ENCODE data around the gene CDK19.

CDK19 gene

GRCh38 chr6:110650755-110651154, 164.5 kb downstream of the CDK19 start:
- Histone ChIP-seq H3K9me3 (ENCODE audit: low read depth, low read length) (no peaks in the 10 kb centered on the region), H3K4me3 (no peak overlapping the region), H3K27ac (no peak overlapping the region), H3K9ac (ENCODE audit: insufficient read length) (no peak overlapping the region), H3K36me3 (ENCODE audit: insufficient read depth, low read length) (peaks cover 1% of the 10 kb centered on the region; the same call in 1 of the 2 replicates)
- no peak for TF ChIP-seq EZH2 (IDR thresholded peaks at IDR 0.05)
- TF ChIP-seq POLR2AphosphoS5 (IDR thresholded peaks at IDR 0.05; ENCODE audit: borderline replicate concordance, low read depth, low read length) = no peak
- no peak for TF ChIP-seq FOXP2 (optimal IDR thresholded peaks at IDR 0.05; ENCODE audit: control extremely low read depth, extremely low read length, insufficient read depth)
- no peak for DNase-seq (ENCODE audit: low read depth, low spot score)

GRCh38 chr6:110649704-110650103, 165.6 kb downstream of the CDK19 start:
- Histone ChIP-seq H3K36me3 (ENCODE audit: insufficient read depth, low read length) (peaks cover 6% of the 10 kb centered on the region; the same call in 1 of the 2 replicates), H3K9me3 (ENCODE audit: low read depth, low read length) (no peaks in the 10 kb centered on the region), H3K4me3 (no peak overlapping the region), H3K27ac (no peak overlapping the region), H3K9ac (ENCODE audit: insufficient read length) (no peak overlapping the region)
- TF ChIP-seq POLR2AphosphoS5 (IDR thresholded peaks at IDR 0.05; ENCODE audit: borderline replicate concordance, low read depth, low read length) (no peak), EZH2 (IDR thresholded peaks at IDR 0.05) (no peak), FOXP2 (optimal IDR thresholded peaks at IDR 0.05; ENCODE audit: control extremely low read depth, extremely low read length, insufficient read depth) (no peak)
- no peak for DNase-seq (ENCODE audit: low read depth, low spot score)

- DNase-seq (ENCODE audit: low read depth, low spot score) = no peak
- no peak overlapping the region for H3K9ac ChIP-seq (ENCODE audit: insufficient read length)
- no peak for TF ChIP-seq POLR2AphosphoS5 (IDR thresholded peaks at IDR 0.05; ENCODE audit: borderline replicate concordance, low read depth, low read length)
- no peak for TF ChIP-seq EZH2 (IDR thresholded peaks at IDR 0.05)
- TF ChIP-seq FOXP2 (optimal IDR thresholded peaks at IDR 0.05; ENCODE audit: control extremely low read depth, extremely low read length, insufficient read depth) = no peak
- H3K27ac ChIP-seq = no peak overlapping the region
- no peak overlapping the region for H3K4me3 ChIP-seq
- H3K36me3 ChIP-seq (ENCODE audit: insufficient read depth, low read length) = peaks cover 6% of the 10 kb centered on the region; the same call in 1 of the 2 replicates
- no peaks in the 10 kb centered on the region for H3K9me3 ChIP-seq (ENCODE audit: low read depth, low read length)
These were observed 168.0 kb downstream of the CDK19 start for GRCh38 chr6:110646951-110647910.

DNA sequence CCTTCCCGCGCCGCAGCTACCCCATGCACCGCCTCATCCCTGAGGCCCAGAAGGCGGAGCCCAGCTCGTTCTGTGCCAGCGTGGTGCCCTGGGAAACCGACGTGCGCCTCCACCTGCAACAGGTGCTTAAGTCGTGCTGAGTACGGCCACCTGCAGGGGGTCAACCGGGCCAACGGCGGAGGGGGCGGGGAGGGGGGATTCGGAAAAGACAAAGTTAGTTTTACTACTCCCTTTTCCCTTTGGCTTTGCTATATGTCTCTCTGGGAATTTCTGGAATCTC, 168.9 kb downstream of the CDK19 start:
- Histone ChIP-seq H3K36me3 (ENCODE audit: insufficient read depth, low read length) (peaks cover 6% of the 10 kb centered on the region; the same call in 1 of the 2 replicates), H3K4me3 (no peak overlapping the region), H3K9ac (ENCODE audit: insufficient read length) (no peak overlapping the region), H3K9me3 (ENCODE audit: low read depth, low read length) (no peaks in the 10 kb centered on the region), H3K27ac (no peak overlapping the region)
- no peak for DNase-seq (ENCODE audit: low read depth, low spot score)
- no peak for TF ChIP-seq EZH2 (IDR thresholded peaks at IDR 0.05)
- TF ChIP-seq FOXP2 (optimal IDR thresholded peaks at IDR 0.05; ENCODE audit: control extremely low read depth, extremely low read length, insufficient read depth) = no peak
- no peak for TF ChIP-seq POLR2AphosphoS5 (IDR thresholded peaks at IDR 0.05; ENCODE audit: borderline replicate concordance, low read depth, low read length)

DNA sequence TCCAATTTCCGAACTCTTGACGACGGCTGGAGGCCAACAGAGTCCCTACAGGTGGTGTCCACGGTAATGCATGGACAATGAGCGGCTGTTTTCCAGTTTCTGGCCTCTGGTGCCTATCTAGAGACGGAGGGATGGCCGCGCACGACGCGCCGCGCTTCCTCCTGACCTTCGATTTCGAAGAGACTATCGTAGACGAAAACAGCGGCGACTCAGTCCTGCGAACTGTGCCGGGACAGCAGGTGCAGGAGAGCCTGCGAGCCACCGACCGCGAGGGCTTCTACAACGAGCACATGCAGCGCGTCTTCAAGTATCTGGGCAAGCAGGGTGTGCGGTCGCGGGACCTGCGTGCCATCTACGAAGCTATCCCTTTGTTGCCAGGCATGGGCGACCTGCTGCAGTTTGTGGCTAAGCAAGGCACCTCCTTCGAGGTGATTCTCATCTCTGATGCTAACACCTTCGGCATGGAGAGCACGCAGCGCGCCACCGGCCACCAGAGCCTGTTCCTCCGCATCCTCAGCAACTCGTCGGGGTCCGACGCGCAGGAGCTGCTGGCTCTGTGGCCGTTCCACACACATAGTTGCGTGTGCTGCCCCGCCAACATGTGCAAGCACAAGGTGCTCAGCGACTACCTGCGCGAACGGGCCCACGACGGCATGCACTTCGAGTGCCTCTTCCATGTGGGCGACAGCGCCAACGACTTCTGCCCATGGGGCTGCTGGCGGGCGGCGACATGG, 169.4 kb downstream of the CDK19 start:
- no peak overlapping the region for H3K4me3 ChIP-seq
- no peak for DNase-seq (ENCODE audit: low read depth, low spot score)
- TF ChIP-seq POLR2AphosphoS5 (IDR thresholded peaks at IDR 0.05; ENCODE audit: borderline replicate concordance, low read depth, low read length) = no peak
- no peak for TF ChIP-seq EZH2 (IDR thresholded peaks at IDR 0.05)
- TF ChIP-seq FOXP2 (optimal IDR thresholded peaks at IDR 0.05; ENCODE audit: control extremely low read depth, extremely low read length, insufficient read depth) = no peak
- H3K36me3 ChIP-seq (ENCODE audit: insufficient read depth, low read length) = peaks cover 6% of the 10 kb centered on the region; the same call in 1 of the 2 replicates
- no peak overlapping the region for H3K9ac ChIP-seq (ENCODE audit: insufficient read length)
- no peaks in the 10 kb centered on the region for H3K9me3 ChIP-seq (ENCODE audit: low read depth, low read length)
- H3K27ac ChIP-seq = no peak overlapping the region

GRCh38 chr6:110643175-110643574, 172.1 kb downstream of the CDK19 start:
- Histone ChIP-seq H3K9ac (ENCODE audit: insufficient read length) (no peak overlapping the region), H3K4me3 (no peak overlapping the region), H3K27ac (no peak overlapping the region), H3K9me3 (ENCODE audit: low read depth, low read length) (no peaks in the 10 kb centered on the region), H3K36me3 (ENCODE audit: insufficient read depth, low read length) (peaks cover 6% of the 10 kb centered on the region; the same call in 1 of the 2 replicates)
- DNase-seq (ENCODE audit: low read depth, low spot score) = no peak
- TF ChIP-seq FOXP2 (optimal IDR thresholded peaks at IDR 0.05; ENCODE audit: control extremely low read depth, extremely low read length, insufficient read depth) (no peak), POLR2AphosphoS5 (IDR thresholded peaks at IDR 0.05; ENCODE audit: borderline replicate concordance, low read depth, low read length) (no peak), EZH2 (IDR thresholded peaks at IDR 0.05) (no peak)

- TF ChIP-seq FOXP2 (optimal IDR thresholded peaks at IDR 0.05; ENCODE audit: control extremely low read depth, extremely low read length, insufficient read depth) (no peak), POLR2AphosphoS5 (IDR thresholded peaks at IDR 0.05; ENCODE audit: borderline replicate concordance, low read depth, low read length) (no peak), EZH2 (IDR thresholded peaks at IDR 0.05) (no peak)
- H3K4me3 ChIP-seq = no peak overlapping the region
- peaks cover 6% of the 10 kb centered on the region; the same call in 1 of the 2 replicates for H3K36me3 ChIP-seq (ENCODE audit: insufficient read depth, low read length)
- H3K9me3 ChIP-seq (ENCODE audit: low read depth, low read length) = no peaks in the 10 kb centered on the region
- DNase-seq (ENCODE audit: low read depth, low spot score) = no peak
- no peak overlapping the region for H3K9ac ChIP-seq (ENCODE audit: insufficient read length)
- H3K27ac ChIP-seq = no peak overlapping the region
These were observed 172.6 kb downstream of the CDK19 start for GRCh38 chr6:110642711-110643110.

DNA sequence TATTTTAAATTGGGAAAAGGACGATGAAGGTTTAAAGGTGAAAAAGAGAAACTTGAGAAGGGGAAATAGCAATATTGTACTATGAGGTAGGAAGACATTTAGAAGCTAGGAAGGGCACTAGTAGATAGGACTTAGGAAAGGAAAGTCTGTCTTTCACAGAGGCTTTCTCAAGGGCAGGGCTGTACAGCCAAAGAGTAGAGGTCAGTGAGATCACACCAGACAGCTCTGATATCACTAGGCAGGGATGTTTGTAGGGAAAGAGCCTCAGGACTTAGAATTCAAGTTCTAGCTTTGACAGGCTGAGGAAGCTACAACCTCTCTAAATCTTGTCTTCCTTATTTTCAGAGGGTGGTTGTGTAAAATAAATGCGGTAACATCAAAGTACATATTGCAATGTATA, 178.5 kb downstream of the CDK19 start:
- H3K36me3 ChIP-seq (ENCODE audit: insufficient read depth, low read length) = no peaks in the 10 kb centered on the region
- H3K9me3 ChIP-seq (ENCODE audit: low read depth, low read length) = no peaks in the 10 kb centered on the region
- no peak overlapping the region for H3K4me3 ChIP-seq
- no peak for DNase-seq (ENCODE audit: low read depth, low spot score)
- H3K9ac ChIP-seq (ENCODE audit: insufficient read length) = no peak overlapping the region
- no peak overlapping the region for H3K27ac ChIP-seq
- TF ChIP-seq FOXP2 (optimal IDR thresholded peaks at IDR 0.05; ENCODE audit: control extremely low read depth, extremely low read length, insufficient read depth) = no peak
- TF ChIP-seq POLR2AphosphoS5 (IDR thresholded peaks at IDR 0.05; ENCODE audit: borderline replicate concordance, low read depth, low read length) = no peak
- TF ChIP-seq EZH2 (IDR thresholded peaks at IDR 0.05) = no peak

Measured in SK-N-MC (cell line).